ENCODE results near the gene CASKIN2.
A peak's percentile ranks its signal among the peaks of the same experiment; 100 is the strongest.

CASKIN2 gene

DNA sequence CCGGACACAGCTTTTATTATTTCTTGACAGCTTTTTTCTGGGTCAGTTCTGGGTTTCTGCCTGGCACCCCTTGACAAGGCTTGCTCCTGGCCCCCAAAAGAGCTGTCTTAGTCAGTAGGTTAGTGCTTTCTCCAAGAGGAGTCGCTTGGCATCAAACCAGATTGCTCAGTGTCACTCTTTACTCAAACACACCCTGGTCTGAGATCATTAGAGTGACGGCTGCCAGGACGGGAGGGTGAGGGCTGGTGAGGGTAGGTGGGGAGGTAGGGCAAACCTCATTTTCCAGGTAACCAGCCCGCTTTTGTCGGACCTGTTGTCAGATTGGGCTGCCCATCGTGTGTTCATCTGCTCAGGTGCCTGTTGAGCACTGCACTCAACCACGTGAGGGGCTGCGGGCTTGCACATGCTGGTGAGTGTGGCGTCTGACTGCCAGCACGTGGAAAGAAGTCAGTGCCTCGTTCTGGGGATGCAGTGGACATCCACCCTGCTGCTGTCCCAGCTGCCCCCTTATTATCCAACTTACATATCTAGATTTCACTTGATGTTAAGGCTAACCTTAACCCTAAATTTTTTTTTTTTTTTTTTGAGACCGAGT lies 46.5 kb downstream of the CASKIN2 start:
- Histone ChIP-seq H3K9me3 (ENCODE audit: control insufficient read depth in 2 of 2, low read length in 2 of 2) (no peaks in the 10 kb centered on the region), H3K36me3 (ENCODE audit: control insufficient read depth in 2 of 2, insufficient read depth in 2 of 2, low read length in 2 of 2) (peaks cover 13 to 17% of the 10 kb centered on the region in 2 donors), H3K9ac (ENCODE audit: low read depth in 1 of 2, low read length in 2 of 2) (peak overlapping the region; percentile 19 to 70), H3K4me1 (ENCODE audit: control insufficient read depth in 2 of 2, insufficient read depth in 2 of 2, low read length in 2 of 2) (peaks cover 6 to 11% of the 10 kb centered on the region in 2 donors), H3K27me3 (ENCODE audit: control insufficient read depth in 2 of 2, insufficient read depth in 2 of 2, low read length in 2 of 2) (no peaks in the 10 kb centered on the region), H3K27ac (ENCODE audit: low read depth in 2 of 2, low read length in 2 of 2) (peak overlapping the region; percentile 40 to 83), H3K4me3 (ENCODE audit: low read length in 2 of 2) (no peak overlapping the region)

DNA sequence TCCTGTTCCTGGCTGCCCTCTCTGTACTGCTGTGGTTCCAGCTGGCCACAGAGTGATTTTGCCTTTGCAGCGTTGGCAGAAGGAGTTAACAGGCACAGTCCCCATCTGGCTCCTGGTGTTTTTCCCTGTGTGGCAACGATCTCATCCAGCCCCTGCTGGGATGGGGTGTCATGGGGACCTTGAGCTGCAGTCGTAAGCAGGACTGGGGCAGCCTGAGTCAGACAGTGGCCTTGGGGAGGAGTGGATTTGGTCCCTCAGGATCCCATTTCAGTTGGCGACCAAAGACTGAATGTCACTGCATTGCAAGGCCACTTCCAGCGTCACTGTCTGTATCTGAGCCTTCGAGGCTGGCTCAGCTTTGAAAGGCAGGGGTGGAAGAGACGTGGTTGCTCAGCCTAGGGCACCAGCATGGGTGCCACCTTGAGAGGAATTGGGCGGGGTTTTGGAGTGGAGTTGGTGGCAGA lies 47.0 kb downstream of the CASKIN2 start:
- H3K36me3 ChIP-seq (ENCODE audit: control insufficient read depth in 2 of 2, insufficient read depth in 2 of 2, low read length in 2 of 2), result peaks cover 13 to 14% of the 10 kb centered on the region in 2 donors
- no peaks in the 10 kb centered on the region for H3K27me3 ChIP-seq (ENCODE audit: control insufficient read depth in 2 of 2, insufficient read depth in 2 of 2, low read length in 2 of 2)
- no peaks in the 10 kb centered on the region for H3K9me3 ChIP-seq (ENCODE audit: control insufficient read depth in 2 of 2, low read length in 2 of 2)
- H3K27ac ChIP-seq (ENCODE audit: low read depth in 2 of 2, low read length in 2 of 2), result peak overlapping the region; percentile 40 to 83
- H3K9ac ChIP-seq (ENCODE audit: low read depth in 1 of 2, low read length in 2 of 2), result peak overlapping the region in 1 of 2 donors; percentile 37
- H3K4me1 ChIP-seq (ENCODE audit: control insufficient read depth in 2 of 2, insufficient read depth in 2 of 2, low read length in 2 of 2), result peaks cover 6 to 11% of the 10 kb centered on the region in 2 donors
- H3K4me3 ChIP-seq (ENCODE audit: low read length in 2 of 2), result no peak overlapping the region

DNA sequence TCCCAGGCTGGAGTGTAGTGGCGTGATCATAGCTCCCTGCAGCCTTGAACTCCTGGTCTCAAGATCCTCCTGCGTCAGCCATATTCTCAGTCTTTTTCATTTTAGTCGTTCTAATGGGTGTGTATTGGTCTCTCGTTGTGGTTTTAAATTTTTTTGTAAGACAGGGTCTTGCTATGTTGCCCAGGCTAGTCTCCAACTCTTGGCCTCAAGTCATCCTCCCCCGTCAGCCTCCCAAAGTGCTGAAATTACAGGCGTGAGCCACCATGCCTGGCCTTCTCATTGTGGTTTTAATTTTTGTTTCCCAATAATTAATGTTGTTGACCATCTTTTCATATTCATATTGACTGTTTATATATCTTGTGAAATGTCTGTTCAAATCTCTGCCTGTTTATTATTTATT lies 50.3 kb downstream of the CASKIN2 start:
- peaks cover 6 to 14% of the 10 kb centered on the region in 2 donors for H3K4me1 ChIP-seq (ENCODE audit: control insufficient read depth in 2 of 2, insufficient read depth in 2 of 2, low read length in 2 of 2)
- H3K27ac ChIP-seq (ENCODE audit: low read depth in 2 of 2, low read length in 2 of 2), result no peak overlapping the region
- H3K27me3 ChIP-seq (ENCODE audit: control insufficient read depth in 2 of 2, insufficient read depth in 2 of 2, low read length in 2 of 2), result no peaks in the 10 kb centered on the region
- H3K9me3 ChIP-seq (ENCODE audit: control insufficient read depth in 2 of 2, low read length in 2 of 2), result no peaks in the 10 kb centered on the region
- H3K36me3 ChIP-seq (ENCODE audit: control insufficient read depth in 2 of 2, insufficient read depth in 2 of 2, low read length in 2 of 2), result peaks cover 3 to 4% of the 10 kb centered on the region in 2 donors
- no peak overlapping the region for H3K9ac ChIP-seq (ENCODE audit: low read depth in 1 of 2, low read length in 2 of 2)
- H3K4me3 ChIP-seq (ENCODE audit: low read length in 2 of 2), result no peak overlapping the region

DNA sequence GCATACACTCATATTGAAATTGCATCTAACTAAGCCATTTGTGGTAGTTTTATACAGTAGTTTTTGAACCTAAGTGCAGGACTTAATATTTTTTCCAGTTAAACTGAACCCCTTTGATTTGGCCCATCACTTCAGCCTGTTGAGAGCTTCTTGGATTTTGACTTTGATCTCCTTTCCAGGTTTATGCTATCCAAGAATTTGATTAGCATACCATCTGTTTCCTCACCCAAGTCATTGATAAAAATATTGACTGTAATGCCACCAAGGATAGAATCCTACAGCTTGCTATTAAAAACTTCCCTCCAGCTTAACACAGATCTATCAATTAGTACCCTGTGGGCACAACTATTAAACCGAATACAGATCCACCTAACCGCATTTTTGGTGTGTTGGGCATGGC lies 51.7 kb downstream of the CASKIN2 start:
- H3K27me3 ChIP-seq (ENCODE audit: control insufficient read depth in 2 of 2, insufficient read depth in 2 of 2, low read length in 2 of 2), result no peaks in the 10 kb centered on the region
- H3K9ac ChIP-seq (ENCODE audit: low read depth in 1 of 2, low read length in 2 of 2), result no peak overlapping the region
- H3K36me3 ChIP-seq (ENCODE audit: control insufficient read depth in 2 of 2, insufficient read depth in 2 of 2, low read length in 2 of 2), result peaks cover 3 to 4% of the 10 kb centered on the region in 2 donors
- H3K27ac ChIP-seq (ENCODE audit: low read depth in 2 of 2, low read length in 2 of 2), result no peak overlapping the region
- peaks cover 18 to 20% of the 10 kb centered on the region in 2 donors for H3K4me1 ChIP-seq (ENCODE audit: control insufficient read depth in 2 of 2, insufficient read depth in 2 of 2, low read length in 2 of 2)
- no peak overlapping the region for H3K4me3 ChIP-seq (ENCODE audit: low read length in 2 of 2)
- no peaks in the 10 kb centered on the region for H3K9me3 ChIP-seq (ENCODE audit: control insufficient read depth in 2 of 2, low read length in 2 of 2)

DNA sequence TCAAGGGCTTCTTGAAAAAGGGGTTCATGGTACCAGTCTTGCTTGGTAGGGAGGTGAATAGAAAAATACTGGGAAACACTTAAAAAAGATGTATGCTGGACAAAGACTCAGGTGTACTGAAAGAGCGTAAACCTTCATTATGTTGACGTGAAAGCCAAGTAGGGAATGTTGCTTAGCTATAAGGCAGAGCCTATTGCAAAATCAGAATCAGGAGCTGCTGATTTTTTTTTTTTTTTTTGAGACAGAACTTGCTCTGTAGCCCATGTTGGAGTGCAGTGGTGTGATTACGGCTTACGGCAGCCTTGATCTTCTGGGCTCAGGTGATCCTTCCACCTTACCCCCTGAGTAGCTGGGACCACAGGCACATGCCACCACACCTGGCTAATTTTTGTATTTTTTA lies 55.0 kb downstream of the CASKIN2 start:
- peak overlapping the region in 1 of 2 donors; percentile 42 for H3K4me3 ChIP-seq (ENCODE audit: low read length in 2 of 2)
- peak overlapping the region; percentile 81 to 89 for H3K27ac ChIP-seq (ENCODE audit: low read depth in 2 of 2, low read length in 2 of 2)
- no peaks in the 10 kb centered on the region for H3K27me3 ChIP-seq (ENCODE audit: control insufficient read depth in 2 of 2, insufficient read depth in 2 of 2, low read length in 2 of 2)
- peak overlapping the region in 1 of 2 donors; percentile 63 for H3K9ac ChIP-seq (ENCODE audit: low read depth in 1 of 2, low read length in 2 of 2)
- H3K36me3 ChIP-seq (ENCODE audit: control insufficient read depth in 2 of 2, insufficient read depth in 2 of 2, low read length in 2 of 2), result peaks cover 3 to 4% of the 10 kb centered on the region in 2 donors
- no peaks in the 10 kb centered on the region for H3K9me3 ChIP-seq (ENCODE audit: control insufficient read depth in 2 of 2, low read length in 2 of 2)
- H3K4me1 ChIP-seq (ENCODE audit: control insufficient read depth in 2 of 2, insufficient read depth in 2 of 2, low read length in 2 of 2), result peaks cover 24 to 29% of the 10 kb centered on the region in 2 donors

DNA sequence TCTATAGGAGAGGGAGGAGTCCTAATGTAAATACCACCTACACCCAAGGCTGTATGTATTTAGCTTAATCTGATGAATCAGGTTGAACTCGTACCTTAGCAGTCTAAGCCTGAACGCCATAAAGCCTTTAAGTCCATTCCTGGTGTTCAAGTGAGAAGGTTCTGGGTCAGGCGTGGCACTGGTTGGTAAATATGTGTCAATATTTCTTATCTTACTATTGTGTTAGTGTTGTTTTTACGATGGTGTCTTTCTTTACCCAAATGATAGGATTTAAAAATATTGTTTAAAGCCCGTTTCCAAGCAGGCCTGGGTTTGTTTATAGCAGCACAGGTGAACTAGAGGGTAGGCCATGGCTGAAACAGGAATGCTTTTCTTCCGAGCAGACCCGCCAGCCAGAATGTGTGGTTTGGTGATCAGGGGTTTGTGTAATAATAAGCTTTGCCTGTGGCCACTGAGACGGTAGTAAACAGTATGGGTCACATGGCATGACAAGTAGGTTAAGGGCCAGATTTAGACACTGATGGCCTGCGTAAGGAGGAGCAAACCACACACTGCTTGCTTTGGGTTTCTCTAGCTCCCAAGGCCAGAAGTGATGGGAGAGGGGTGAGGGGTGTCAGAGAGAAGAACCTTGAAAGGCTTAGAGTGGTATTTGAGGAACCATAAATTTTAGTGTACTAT lies 55.6 kb downstream of the CASKIN2 start:
- peak overlapping the region; percentile 81 to 89 for H3K27ac ChIP-seq (ENCODE audit: low read depth in 2 of 2, low read length in 2 of 2)
- H3K27me3 ChIP-seq (ENCODE audit: control insufficient read depth in 2 of 2, insufficient read depth in 2 of 2, low read length in 2 of 2), result no peaks in the 10 kb centered on the region
- H3K9ac ChIP-seq (ENCODE audit: low read depth in 1 of 2, low read length in 2 of 2), result peak overlapping the region; percentile 61 to 63
- H3K9me3 ChIP-seq (ENCODE audit: control insufficient read depth in 2 of 2, low read length in 2 of 2), result no peaks in the 10 kb centered on the region
- H3K4me1 ChIP-seq (ENCODE audit: control insufficient read depth in 2 of 2, insufficient read depth in 2 of 2, low read length in 2 of 2), result peaks cover 24 to 29% of the 10 kb centered on the region in 2 donors
- peak overlapping the region in 1 of 2 donors; percentile 42 for H3K4me3 ChIP-seq (ENCODE audit: low read length in 2 of 2)
- peaks cover 3 to 4% of the 10 kb centered on the region in 2 donors for H3K36me3 ChIP-seq (ENCODE audit: control insufficient read depth in 2 of 2, insufficient read depth in 2 of 2, low read length in 2 of 2)

DNA sequence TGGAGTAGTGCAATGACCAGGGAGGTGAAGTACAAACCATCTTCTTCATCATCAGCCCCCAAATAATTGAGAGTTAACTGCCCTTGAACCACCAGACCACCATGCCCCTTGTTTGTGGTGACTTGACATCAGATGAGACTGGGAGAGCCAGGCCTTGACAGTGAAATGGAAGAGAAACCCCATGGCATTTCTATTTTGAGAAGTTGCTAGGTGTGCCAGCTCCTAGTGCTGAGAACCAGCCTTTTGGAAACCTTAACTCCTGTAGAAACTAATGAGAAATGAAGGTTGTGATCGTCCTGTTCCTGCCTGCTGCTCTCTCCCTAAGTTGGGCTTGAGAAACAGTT lies 56.1 kb downstream of the CASKIN2 start:
- Histone ChIP-seq H3K4me1 (ENCODE audit: control insufficient read depth in 2 of 2, insufficient read depth in 2 of 2, low read length in 2 of 2) (peaks cover 24 to 29% of the 10 kb centered on the region in 2 donors), H3K36me3 (ENCODE audit: control insufficient read depth in 2 of 2, insufficient read depth in 2 of 2, low read length in 2 of 2) (peaks cover 3 to 4% of the 10 kb centered on the region in 2 donors), H3K9ac (ENCODE audit: low read depth in 1 of 2, low read length in 2 of 2) (peak overlapping the region; percentile 61 to 63), H3K27me3 (ENCODE audit: control insufficient read depth in 2 of 2, insufficient read depth in 2 of 2, low read length in 2 of 2) (no peaks in the 10 kb centered on the region), H3K27ac (ENCODE audit: low read depth in 2 of 2, low read length in 2 of 2) (peak overlapping the region; percentile 81 to 89), H3K4me3 (ENCODE audit: low read length in 2 of 2) (peak overlapping the region; percentile 5 to 42), H3K9me3 (ENCODE audit: control insufficient read depth in 2 of 2, low read length in 2 of 2) (no peaks in the 10 kb centered on the region)

DNA sequence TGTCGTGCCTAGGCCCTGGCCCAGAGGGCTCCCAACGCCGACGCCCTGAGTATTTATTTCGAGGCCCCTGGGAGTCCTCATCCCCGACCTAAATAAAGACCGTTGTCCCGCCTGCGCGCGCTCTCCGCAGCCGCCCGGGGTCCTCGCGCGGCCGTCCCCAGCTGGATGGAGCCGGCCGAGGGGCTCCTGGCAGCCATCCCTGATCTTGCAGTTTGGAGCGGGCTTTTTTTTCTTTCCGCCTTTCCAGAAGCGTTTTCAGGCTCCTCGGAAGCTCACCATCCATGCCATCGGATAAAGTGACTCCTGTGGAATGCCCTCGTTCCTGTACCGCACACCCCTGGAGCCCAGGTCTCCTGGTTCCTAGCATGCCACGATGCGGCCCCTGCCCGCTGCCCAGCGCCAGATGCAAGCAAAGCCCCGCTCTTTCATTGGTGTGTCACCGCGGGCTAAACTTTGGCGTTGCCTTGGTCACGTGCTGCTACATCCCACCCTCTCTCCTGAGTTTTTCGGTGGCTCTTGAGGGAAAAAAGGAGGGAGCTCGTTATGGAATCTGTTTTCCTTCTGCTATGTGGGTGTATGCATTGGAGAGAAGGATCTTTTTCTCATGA lies 58.2 kb downstream of the CASKIN2 start:
- Histone ChIP-seq H3K9me3 (ENCODE audit: control insufficient read depth in 2 of 2, low read length in 2 of 2) (no peaks in the 10 kb centered on the region), H3K4me3 (ENCODE audit: low read length in 2 of 2) (peak overlapping the region; percentile 90 to 92), H3K27me3 (ENCODE audit: control insufficient read depth in 2 of 2, insufficient read depth in 2 of 2, low read length in 2 of 2) (no peaks in the 10 kb centered on the region), H3K27ac (ENCODE audit: low read depth in 2 of 2, low read length in 2 of 2) (peak overlapping the region; percentile 71 to 87), H3K4me1 (ENCODE audit: control insufficient read depth in 2 of 2, insufficient read depth in 2 of 2, low read length in 2 of 2) (peaks cover 30 to 33% of the 10 kb centered on the region in 2 donors), H3K36me3 (ENCODE audit: control insufficient read depth in 2 of 2, insufficient read depth in 2 of 2, low read length in 2 of 2) (no peaks in the 10 kb centered on the region), H3K9ac (ENCODE audit: low read depth in 1 of 2, low read length in 2 of 2) (peak overlapping the region; percentile 98 to 99)

DNA sequence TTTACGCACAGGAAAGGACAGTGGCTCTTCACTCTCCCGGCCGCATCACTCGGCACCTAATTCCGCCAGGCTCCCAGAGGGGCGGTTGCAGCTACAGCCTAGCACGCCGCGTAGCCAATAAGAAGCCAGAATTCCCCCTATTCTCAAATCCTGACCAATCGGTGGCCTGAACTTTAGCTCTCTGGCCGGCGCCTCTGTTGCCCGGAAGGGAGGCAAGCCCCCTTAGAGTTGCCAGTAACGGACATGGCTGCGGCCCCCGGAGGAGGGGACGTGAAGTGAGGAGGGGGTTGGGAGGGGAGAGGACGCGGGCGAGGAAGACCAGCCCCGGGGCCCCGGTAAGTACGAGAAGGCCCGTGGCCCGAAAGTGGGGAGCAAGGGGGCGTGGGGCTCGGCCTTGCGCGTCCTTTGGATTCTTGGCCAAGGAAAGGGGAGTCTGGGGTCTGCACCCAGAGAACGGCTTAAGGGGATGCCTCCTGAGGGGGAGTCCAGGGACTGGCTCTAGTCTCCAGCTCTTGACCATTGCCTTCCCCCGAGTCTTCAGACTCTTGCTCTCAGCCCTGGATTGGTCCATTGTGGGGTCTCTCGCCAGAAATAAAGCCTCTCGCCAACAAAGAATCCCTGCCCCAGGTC lies 58.8 kb downstream of the CASKIN2 start, which contains the start of gene TMEM94:
Gene TMEM94, plus strand, starts transcription at position 219 of the 630 bp plus-strand sequence. CDS start 15,271 bp downstream, outside the sequence.
- Histone ChIP-seq H3K36me3 (ENCODE audit: control insufficient read depth in 2 of 2, insufficient read depth in 2 of 2, low read length in 2 of 2) (no peaks in the 10 kb centered on the region), H3K27me3 (ENCODE audit: control insufficient read depth in 2 of 2, insufficient read depth in 2 of 2, low read length in 2 of 2) (no peaks in the 10 kb centered on the region), H3K9me3 (ENCODE audit: control insufficient read depth in 2 of 2, low read length in 2 of 2) (no peaks in the 10 kb centered on the region), H3K4me3 (ENCODE audit: low read length in 2 of 2) (peak within 1 kb of the TSS; percentile 90 to 92), H3K27ac (ENCODE audit: low read depth in 2 of 2, low read length in 2 of 2) (peak within 1 kb of the TSS; percentile 86 to 87), H3K4me1 (ENCODE audit: control insufficient read depth in 2 of 2, insufficient read depth in 2 of 2, low read length in 2 of 2) (peaks cover 30 to 33% of the 10 kb centered on the region in 2 donors), H3K9ac (ENCODE audit: low read depth in 1 of 2, low read length in 2 of 2) (peak within 1 kb of the TSS; percentile 98 to 99)
